HFFc6 (cell line): ENCODE results near the gene ST7. TPM values are rescaled to one million over a fixed set of nuclear protein-coding genes. Genes with fewer than 3 reads are reported as not detected.

Source experiments
- DNase-seq: peaks from one replicate; pipeline ENCODE4 v3.0.0-alpha.2; 2018
- H3K27ac Mint-ChIP-seq: 2 replicates; pipeline ENCODE4 v1.8.0; 2020; ENCODE audit warnings: mild to moderate bottlenecking, mixed read lengths
- H3K27me3 Mint-ChIP-seq: 2 replicates; pipeline ENCODE4 v1.8.0; 2021; ENCODE audit warnings: mild to moderate bottlenecking, moderate library complexity, mixed read lengths; ENCODE audit not compliant: insufficient read depth
- H3K36me3 Mint-ChIP-seq: 2 replicates; pipeline ENCODE4 v1.8.0; 2021; ENCODE audit warnings: low read depth, mixed read lengths
- H3K4me1 Mint-ChIP-seq: 2 replicates; pipeline ENCODE4 v1.8.0; 2020; ENCODE audit warnings: low read depth, mixed read lengths
- H3K4me3 Mint-ChIP-seq: 2 replicates; pipeline ENCODE4 v1.8.0; 2020; ENCODE audit warnings: mild to moderate bottlenecking, moderate library complexity, mixed read lengths
- H3K9me3 Mint-ChIP-seq: 2 replicates; pipeline ENCODE4 v1.8.0; 2020; ENCODE audit warnings: mild to moderate bottlenecking, mixed read lengths
- CTCF ChIP-seq: fragments of 200-600 bp; sonication (generic); IDR thresholded peaks from 2 replicates; pipeline ENCODE4 v1.5.0; 2021; ENCODE audit warnings: antibody characterized with exemption, mild to moderate bottlenecking
- total RNA-seq, 6 experiments: library from RNA; stranded (reverse); fragmentation: NEBNext Ultra II Directional; extraction: Animal tissue kit (Norgen Biotek cat#: 25700); gene quantifications; 2 replicates in 1 of 6; 3 replicates in 5 of 6; pipeline ENCODE4 v1.2.3, GENCODE V29; 2021

ST7 gene
- total RNA-seq, 6 experiments from 2014 or later, result 13.5 to 18.8 (median 16.8) TPM

GRCh38 chr7:116951366-116952292 lies 1.7 kb upstream of the ST7 start:
- no peaks in the 10 kb centered on the region for H3K9me3 Mint-ChIP-seq
- H3K36me3 Mint-ChIP-seq, result peaks cover 12% of the 10 kb centered on the region
- peak overlapping the region; percentile 13; the same call in 1 of the 2 replicates for H3K4me3 Mint-ChIP-seq
- no peak for DNase-seq
- no peaks in the 10 kb centered on the region for H3K27me3 Mint-ChIP-seq
- H3K4me1 Mint-ChIP-seq, result peaks cover 45% of the 10 kb centered on the region
- no peak overlapping the region for H3K27ac Mint-ChIP-seq
- no peak for TF ChIP-seq CTCF

GRCh38 chr7:116952635-116953371 lies 498 bp upstream of the ST7 start:
- peak overlapping the region; percentile 89 for H3K4me3 Mint-ChIP-seq
- no peaks in the 10 kb centered on the region for H3K27me3 Mint-ChIP-seq
- peaks cover 48% of the 10 kb centered on the region for H3K4me1 Mint-ChIP-seq
- DNase-seq, result peak; percentile 38
- H3K36me3 Mint-ChIP-seq, result peaks cover 17% of the 10 kb centered on the region
- no peak for TF ChIP-seq CTCF
- H3K27ac Mint-ChIP-seq, result peak overlapping the region; percentile 90
- no peaks in the 10 kb centered on the region for H3K9me3 Mint-ChIP-seq

GRCh38 chr7:116953906-116954838 lies 871 bp downstream of the ST7 start:
- Mint-ChIP-seq H3K9me3 (no peaks in the 10 kb centered on the region), H3K27me3 (no peaks in the 10 kb centered on the region), H3K4me3 (peak overlapping the region; percentile 99), H3K36me3 (peaks cover 17% of the 10 kb centered on the region), H3K27ac (peak overlapping the region; percentile 99), H3K4me1 (peaks cover 52% of the 10 kb centered on the region)
- peak; percentile 83 for DNase-seq
- no peak for TF ChIP-seq CTCF

- H3K9me3 Mint-ChIP-seq, result no peaks in the 10 kb centered on the region
- no peak for DNase-seq
- peaks cover 17% of the 10 kb centered on the region for H3K36me3 Mint-ChIP-seq
- no peak for TF ChIP-seq CTCF
- H3K27ac Mint-ChIP-seq, result peak overlapping the region; percentile 99
- peaks cover 52% of the 10 kb centered on the region for H3K4me1 Mint-ChIP-seq
- H3K27me3 Mint-ChIP-seq, result no peaks in the 10 kb centered on the region
- H3K4me3 Mint-ChIP-seq, result peak overlapping the region; percentile 99
These were observed 2.0 kb downstream of the ST7 start for GRCh38 chr7:116955340-116955739.
